Ishikawa (cell line): ENCODE data around the gene ARPP21.

Experiments used
- CEBPB ChIP-seq: IDR thresholded peaks from 2 replicates; pipeline ENCODE4 v1.6.1; 2012
- CREB1 ChIP-seq: IDR thresholded peaks from 2 replicates; pipeline ENCODE4 v1.6.1; 2012; ENCODE audit warnings: low read depth
- EGR1 ChIP-seq: IDR thresholded peaks from 2 replicates; pipeline ENCODE4 v1.6.1; 2012
- EP300 ChIP-seq: IDR thresholded peaks from 2 replicates; pipeline ENCODE4 v1.6.1; 2012; ENCODE audit warnings: borderline replicate concordance
- FOXM1 ChIP-seq: IDR thresholded peaks from 2 replicates; pipeline ENCODE4 v1.6.1; 2012; ENCODE audit warnings: low read depth, borderline replicate concordance
- MAX ChIP-seq: IDR thresholded peaks from 2 replicates; pipeline ENCODE4 v1.6.1; 2012
- NFIC ChIP-seq: IDR thresholded peaks from 2 replicates; pipeline ENCODE4 v1.6.1; 2012
- RAD21 ChIP-seq: IDR thresholded peaks from 2 replicates; pipeline ENCODE4 v1.6.1; 2012; ENCODE audit warnings: low read depth
- REST ChIP-seq: IDR thresholded peaks from 2 replicates; pipeline ENCODE4 v1.6.1; 2012; ENCODE audit warnings: low read depth, mild to moderate bottlenecking
- TAF1 ChIP-seq: IDR thresholded peaks from 2 replicates; pipeline ENCODE4 v1.6.1; 2012; ENCODE audit warnings: low read depth, mild to moderate bottlenecking
- TCF12 ChIP-seq: IDR thresholded peaks from 2 replicates; pipeline ENCODE4 v1.6.1; 2012; ENCODE audit warnings: low read depth
- TEAD4 ChIP-seq: IDR thresholded peaks from 2 replicates; pipeline ENCODE4 v1.6.1; 2012
- USF1 ChIP-seq: IDR thresholded peaks from 2 replicates; pipeline ENCODE4 v1.6.1; 2012
- YY1 ChIP-seq: IDR thresholded peaks from 2 replicates; pipeline ENCODE4 v1.6.1; 2012; ENCODE audit warnings: low read depth
- ZBTB7A ChIP-seq: IDR thresholded peaks from 2 replicates; pipeline ENCODE4 v1.6.1; 2012; ENCODE audit warnings: low read depth

ARPP21 gene

GRCh38 chr3:35760146-35760545 lies 120.8 kb downstream of the ARPP21 start:
- no peak for TF ChIP-seq USF1
- no peak for TF ChIP-seq CEBPB
- TF ChIP-seq FOXM1 = no peak

- TF ChIP-seq TCF12 (no peak), CREB1 (no peak), FOXM1 (no peak), NFIC (no peak), YY1 (no peak), EGR1 (no peak), ZBTB7A (no peak), USF1 (no peak), TAF1 (no peak), REST (no peak), TEAD4 (no peak)
Measured at GRCh38 chr3:35761311-35761710, 122.0 kb downstream of the ARPP21 start.

GRCh38 chr3:35772381-35773015 lies 133.2 kb downstream of the ARPP21 start:
- TF ChIP-seq RAD21 = no peak
- no peak for TF ChIP-seq NFIC
- TF ChIP-seq TAF1 = no peak
- TF ChIP-seq ZBTB7A = no peak
- TF ChIP-seq TCF12 = no peak
- TF ChIP-seq CEBPB = no peak
- TF ChIP-seq EGR1 = no peak
- no peak for TF ChIP-seq USF1
- TF ChIP-seq YY1 = no peak
- TF ChIP-seq TEAD4 = no peak
- no peak for TF ChIP-seq FOXM1
- TF ChIP-seq REST = no peak
- no peak for TF ChIP-seq EP300
- TF ChIP-seq MAX = no peak
- TF ChIP-seq CREB1 = no peak

- no peak for TF ChIP-seq TCF12
- no peak for TF ChIP-seq MAX
- TF ChIP-seq REST = no peak
- no peak for TF ChIP-seq YY1
- TF ChIP-seq FOXM1 = no peak
Measured at GRCh38 chr3:35773417-35773816, 134.1 kb downstream of the ARPP21 start.

- TF ChIP-seq REST = no peak
- TF ChIP-seq CREB1 = no peak
- TF ChIP-seq TEAD4 = no peak
Measured at GRCh38 chr3:35776346-35776745, 137.0 kb downstream of the ARPP21 start.
